Activated CD4-positive, CD25-positive, alpha-beta regulatory T cell treated with anti-CD3 and anti-CD28 coated beads, Interleukin-2, amount 50 U/mL, for 24 hours (primary cell): ENCODE results near the gene KLK2.

Experiments used
- ATAC-seq, 2 donors: fragments of 150-1000 bp; cut with Tn5 transposase; one replicate each; pipeline ENCODE4 v1.10.0; 2021; ENCODE audit warnings: mild to moderate bottlenecking in 1 of 2, moderate library complexity in 1 of 2

The KLK2 gene

GRCh38 chr19:50925734-50926133 lies 52.5 kb downstream of the KLK2 start:
- no peak for ATAC-seq

- no peak for ATAC-seq
These were observed 52.9 kb downstream of the KLK2 start for GRCh38 chr19:50926144-50926543.

GRCh38 chr19:50928831-50929230 lies 55.6 kb downstream of the KLK2 start:
- no peak for ATAC-seq
